ENCODE results near the gene PCTP.

Gene PCTP

GRCh38 chr17:55722016-55722736 is 28.7 kb upstream of the PCTP start:
- H3K27ac Mint-ChIP-seq: no peak overlapping the region
- H3K4me3 Mint-ChIP-seq: no peak overlapping the region
- H3K27me3 Mint-ChIP-seq: peaks cover 27% of the 10 kb centered on the region
- no peaks in the 10 kb centered on the region for H3K36me3 Mint-ChIP-seq
- no peaks in the 10 kb centered on the region for H3K4me1 Mint-ChIP-seq
- no peaks in the 10 kb centered on the region for H3K9me3 Mint-ChIP-seq

GRCh38 chr17:55722742-55723487 is 27.9 kb upstream of the PCTP start, which contains the start of gene TMEM100:
Gene TMEM100, minus strand, starts transcription at chr17:55722864. Its CDS starts 1,794 bp downstream, at chr17:55721070.
- no peaks in the 10 kb centered on the region for H3K4me1 Mint-ChIP-seq
- no peak within 1 kb of the TSS for H3K4me3 Mint-ChIP-seq
- peaks cover 32% of the 10 kb centered on the region for H3K27me3 Mint-ChIP-seq
- H3K9me3 Mint-ChIP-seq: no peaks in the 10 kb centered on the region
- no peaks in the 10 kb centered on the region for H3K36me3 Mint-ChIP-seq
- no peak within 1 kb of the TSS for H3K27ac Mint-ChIP-seq

- H3K9me3 Mint-ChIP-seq: no peaks in the 10 kb centered on the region
- H3K27me3 Mint-ChIP-seq: peaks cover 32% of the 10 kb centered on the region
- H3K4me1 Mint-ChIP-seq: no peaks in the 10 kb centered on the region
- H3K27ac Mint-ChIP-seq: no peak overlapping the region
- H3K4me3 Mint-ChIP-seq: no peak overlapping the region
- H3K36me3 Mint-ChIP-seq: no peaks in the 10 kb centered on the region
Observed at GRCh38 chr17:55723488-55723848, 27.4 kb upstream of the PCTP start.

- H3K27ac Mint-ChIP-seq: no peak overlapping the region
- no peaks in the 10 kb centered on the region for H3K36me3 Mint-ChIP-seq
- H3K27me3 Mint-ChIP-seq: peaks cover 34% of the 10 kb centered on the region
- no peak overlapping the region for H3K4me3 Mint-ChIP-seq
- no peaks in the 10 kb centered on the region for H3K4me1 Mint-ChIP-seq
- no peaks in the 10 kb centered on the region for H3K9me3 Mint-ChIP-seq
Observed at GRCh38 chr17:55726440-55726839, 24.4 kb upstream of the PCTP start.

- Mint-ChIP-seq H3K27me3 (peaks cover 36% of the 10 kb centered on the region), H3K36me3 (no peaks in the 10 kb centered on the region), H3K27ac (no peak overlapping the region), H3K9me3 (no peaks in the 10 kb centered on the region), H3K4me3 (no peak overlapping the region), H3K4me1 (no peaks in the 10 kb centered on the region)
Observed at GRCh38 chr17:55727275-55727674, 23.6 kb upstream of the PCTP start.

- Mint-ChIP-seq H3K36me3 (no peaks in the 10 kb centered on the region), H3K27ac (no peak overlapping the region), H3K4me1 (no peaks in the 10 kb centered on the region), H3K9me3 (no peaks in the 10 kb centered on the region), H3K4me3 (no peak overlapping the region), H3K27me3 (peaks cover 36% of the 10 kb centered on the region)
Observed at GRCh38 chr17:55727920-55728319, 22.9 kb upstream of the PCTP start.

- H3K9me3 Mint-ChIP-seq: no peaks in the 10 kb centered on the region
- H3K27ac Mint-ChIP-seq: no peak overlapping the region
- peaks cover 34% of the 10 kb centered on the region for H3K27me3 Mint-ChIP-seq
- H3K4me1 Mint-ChIP-seq: no peaks in the 10 kb centered on the region
- no peak overlapping the region for H3K4me3 Mint-ChIP-seq
- no peaks in the 10 kb centered on the region for H3K36me3 Mint-ChIP-seq
Observed at GRCh38 chr17:55728361-55728760, 22.5 kb upstream of the PCTP start.

- Mint-ChIP-seq H3K9me3 (no peaks in the 10 kb centered on the region), H3K36me3 (no peaks in the 10 kb centered on the region), H3K27me3 (peaks cover 31% of the 10 kb centered on the region), H3K27ac (no peak overlapping the region), H3K4me1 (peaks cover 3% of the 10 kb centered on the region), H3K4me3 (no peak overlapping the region)
Observed at GRCh38 chr17:55728833-55729232, 22.0 kb upstream of the PCTP start.

- Mint-ChIP-seq H3K36me3 (no peaks in the 10 kb centered on the region), H3K27ac (no peak overlapping the region), H3K4me3 (no peak overlapping the region), H3K27me3 (peaks cover 31% of the 10 kb centered on the region), H3K9me3 (no peaks in the 10 kb centered on the region), H3K4me1 (peaks cover 10% of the 10 kb centered on the region)
Observed at GRCh38 chr17:55729484-55729883, 21.4 kb upstream of the PCTP start.

- Mint-ChIP-seq H3K4me1 (peaks cover 17% of the 10 kb centered on the region), H3K36me3 (no peaks in the 10 kb centered on the region), H3K27me3 (peaks cover 29% of the 10 kb centered on the region), H3K9me3 (no peaks in the 10 kb centered on the region), H3K4me3 (no peak overlapping the region), H3K27ac (no peak overlapping the region)
Observed at GRCh38 chr17:55730380-55730779, 20.5 kb upstream of the PCTP start.

- H3K4me1 Mint-ChIP-seq: peaks cover 20% of the 10 kb centered on the region
- peaks cover 29% of the 10 kb centered on the region for H3K27me3 Mint-ChIP-seq
- no peak overlapping the region for H3K4me3 Mint-ChIP-seq
- no peaks in the 10 kb centered on the region for H3K9me3 Mint-ChIP-seq
- no peak overlapping the region for H3K27ac Mint-ChIP-seq
- H3K36me3 Mint-ChIP-seq: no peaks in the 10 kb centered on the region
Observed at GRCh38 chr17:55730808-55731207, 20.0 kb upstream of the PCTP start.

GRCh38 chr17:55731586-55732250 is 19.1 kb upstream of the PCTP start:
- Mint-ChIP-seq H3K27ac (no peak overlapping the region), H3K27me3 (peaks cover 26% of the 10 kb centered on the region), H3K4me1 (peaks cover 22% of the 10 kb centered on the region), H3K9me3 (no peaks in the 10 kb centered on the region), H3K36me3 (no peaks in the 10 kb centered on the region), H3K4me3 (no peak overlapping the region)

- peak overlapping the region; percentile 63 for H3K4me3 Mint-ChIP-seq
- no peaks in the 10 kb centered on the region for H3K36me3 Mint-ChIP-seq
- no peaks in the 10 kb centered on the region for H3K9me3 Mint-ChIP-seq
- H3K4me1 Mint-ChIP-seq: peaks cover 22% of the 10 kb centered on the region
- peaks cover 16% of the 10 kb centered on the region for H3K27me3 Mint-ChIP-seq
- peak overlapping the region; percentile 89 for H3K27ac Mint-ChIP-seq
Observed at GRCh38 chr17:55734128-55734781, 16.6 kb upstream of the PCTP start.

GRCh38 chr17:55735731-55736405 is 15.0 kb upstream of the PCTP start:
- Mint-ChIP-seq H3K27ac (no peak overlapping the region), H3K4me3 (no peak overlapping the region), H3K27me3 (peaks cover 19% of the 10 kb centered on the region), H3K36me3 (no peaks in the 10 kb centered on the region), H3K9me3 (no peaks in the 10 kb centered on the region), H3K4me1 (peaks cover 22% of the 10 kb centered on the region)

GRCh38 chr17:55737976-55738501 is 12.8 kb upstream of the PCTP start:
- H3K4me1 Mint-ChIP-seq: peaks cover 22% of the 10 kb centered on the region
- no peak overlapping the region for H3K4me3 Mint-ChIP-seq
- H3K36me3 Mint-ChIP-seq: no peaks in the 10 kb centered on the region
- no peaks in the 10 kb centered on the region for H3K9me3 Mint-ChIP-seq
- H3K27ac Mint-ChIP-seq: peak overlapping the region; percentile 23
- H3K27me3 Mint-ChIP-seq: peaks cover 7% of the 10 kb centered on the region
